AML-193 (cell line): ENCODE data around the gene RYR1.
"Not testable (repeated sequence)": the region's sequence is repeated elsewhere in the genome, so short reads cannot be mapped to it uniquely, and the experiment has no call there.

ENCODE experiments used
- DNase-seq, 2 experiments: peaks; one replicate each; lab custom pipeline; 2025; lab: John Stamatoyannopoulos, UW

Gene RYR1

GRCh38 chr19:38514812-38515633, 81.5 kb downstream of the RYR1 start:
- peak; percentile 36 to 48 for DNase-seq

GRCh38 chr19:38515896-38516295, 82.4 kb downstream of the RYR1 start:
- DNase-seq: no peak

GRCh38 chr19:38516802-38517201, 83.3 kb downstream of the RYR1 start:
- no peak for DNase-seq

- DNase-seq: no peak
Observed at GRCh38 chr19:38517321-38517720, 83.8 kb downstream of the RYR1 start.

GRCh38 chr19:38517980-38518379, 84.5 kb downstream of the RYR1 start:
- DNase-seq: not testable (repeated sequence)

- DNase-seq: no peak
Observed at GRCh38 chr19:38519168-38519567, 85.7 kb downstream of the RYR1 start.

GRCh38 chr19:38519988-38520387, 86.5 kb downstream of the RYR1 start:
- DNase-seq: no peak

- no peak for DNase-seq
Observed at GRCh38 chr19:38522915-38523314, 89.4 kb downstream of the RYR1 start.

GRCh38 chr19:38523319-38523718, 89.8 kb downstream of the RYR1 start:
- no peak for DNase-seq

GRCh38 chr19:38524369-38524768, 90.9 kb downstream of the RYR1 start:
- DNase-seq: no peak

GRCh38 chr19:38524994-38525634, 91.6 kb downstream of the RYR1 start:
- no peak for DNase-seq

GRCh38 chr19:38526430-38526829, 92.9 kb downstream of the RYR1 start:
- no peak for DNase-seq

GRCh38 chr19:38527466-38528136, 94.1 kb downstream of the RYR1 start:
- no peak for DNase-seq

- no peak for DNase-seq
Observed at GRCh38 chr19:38528213-38528755, 94.8 kb downstream of the RYR1 start.

- DNase-seq: no peak
Observed at GRCh38 chr19:38528931-38529330, 95.4 kb downstream of the RYR1 start.

GRCh38 chr19:38531515-38531914, 98.0 kb downstream of the RYR1 start:
- no peak for DNase-seq

- DNase-seq: no peak
Observed at GRCh38 chr19:38532939-38533338, 99.4 kb downstream of the RYR1 start.

- DNase-seq: no peak
Observed at GRCh38 chr19:38534574-38534973, 101.1 kb downstream of the RYR1 start.

GRCh38 chr19:38535212-38535611, 101.7 kb downstream of the RYR1 start:
- no peak for DNase-seq

GRCh38 chr19:38537071-38537936, 103.8 kb downstream of the RYR1 start:
- DNase-seq: no peak

- DNase-seq: no peak
Observed at GRCh38 chr19:38538386-38538785, 104.9 kb downstream of the RYR1 start.
